ENCODE data around the gene MTMR3. TPM values are rescaled to one million over a fixed set of nuclear protein-coding genes. Genes with fewer than 3 reads are reported as not detected.
"Not testable (repeated sequence)": the region's sequence is repeated elsewhere in the genome, so short reads cannot be mapped to it uniquely, and the experiment has no call there.

The MTMR3 gene
- total RNA-seq, 1 donor from 2014 or later = 51.7 TPM

DNA sequence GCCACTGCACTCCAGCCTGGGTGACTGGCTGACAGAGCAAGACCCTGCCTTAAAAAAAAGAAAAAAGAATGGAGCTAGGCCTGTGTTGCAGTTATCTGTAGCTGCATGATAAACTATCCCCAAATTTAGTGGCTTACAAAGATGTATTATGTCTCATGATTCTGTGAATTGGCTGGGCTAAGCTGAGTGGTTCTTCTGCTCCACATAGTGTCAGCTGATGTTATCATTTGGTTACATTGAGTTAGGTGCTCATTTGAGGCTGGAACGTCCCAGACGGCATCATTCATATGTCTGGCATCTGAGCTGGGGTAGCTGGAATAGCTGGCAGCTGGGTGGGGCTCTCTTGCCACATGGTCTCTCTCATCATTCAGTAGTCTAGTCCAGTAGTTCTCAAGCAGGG is 36.7 kb upstream of the MTMR3 start:
- Mint-ChIP-seq H3K27ac (ENCODE audit: unreplicated experiment) (no peak overlapping the region), H3K27me3 (ENCODE audit: unreplicated experiment) (no peaks in the 10 kb centered on the region), H3K4me1 (ENCODE audit: low read depth, unreplicated experiment) (peaks cover 5% of the 10 kb centered on the region), H3K4me3 (ENCODE audit: unreplicated experiment) (no peak overlapping the region), H3K36me3 (ENCODE audit: unreplicated experiment) (no peaks in the 10 kb centered on the region), H3K9me3 (ENCODE audit: unreplicated experiment) (no peaks in the 10 kb centered on the region)
- TF ChIP-seq, protein P1, sequence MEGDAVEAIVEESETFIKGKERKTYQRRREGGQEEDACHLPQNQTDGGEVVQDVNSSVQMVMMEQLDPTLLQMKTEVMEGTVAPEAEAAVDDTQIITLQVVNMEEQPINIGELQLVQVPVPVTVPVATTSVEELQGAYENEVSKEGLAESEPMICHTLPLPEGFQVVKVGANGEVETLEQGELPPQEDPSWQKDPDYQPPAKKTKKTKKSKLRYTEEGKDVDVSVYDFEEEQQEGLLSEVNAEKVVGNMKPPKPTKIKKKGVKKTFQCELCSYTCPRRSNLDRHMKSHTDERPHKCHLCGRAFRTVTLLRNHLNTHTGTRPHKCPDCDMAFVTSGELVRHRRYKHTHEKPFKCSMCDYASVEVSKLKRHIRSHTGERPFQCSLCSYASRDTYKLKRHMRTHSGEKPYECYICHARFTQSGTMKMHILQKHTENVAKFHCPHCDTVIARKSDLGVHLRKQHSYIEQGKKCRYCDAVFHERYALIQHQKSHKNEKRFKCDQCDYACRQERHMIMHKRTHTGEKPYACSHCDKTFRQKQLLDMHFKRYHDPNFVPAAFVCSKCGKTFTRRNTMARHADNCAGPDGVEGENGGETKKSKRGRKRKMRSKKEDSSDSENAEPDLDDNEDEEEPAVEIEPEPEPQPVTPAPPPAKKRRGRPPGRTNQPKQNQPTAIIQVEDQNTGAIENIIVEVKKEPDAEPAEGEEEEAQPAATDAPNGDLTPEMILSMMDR (IDR thresholded peaks at IDR 0.05; ENCODE audit: partially characterized antibody, unreplicated experiment) = no peak
- DNase-seq = no peak

DNA sequence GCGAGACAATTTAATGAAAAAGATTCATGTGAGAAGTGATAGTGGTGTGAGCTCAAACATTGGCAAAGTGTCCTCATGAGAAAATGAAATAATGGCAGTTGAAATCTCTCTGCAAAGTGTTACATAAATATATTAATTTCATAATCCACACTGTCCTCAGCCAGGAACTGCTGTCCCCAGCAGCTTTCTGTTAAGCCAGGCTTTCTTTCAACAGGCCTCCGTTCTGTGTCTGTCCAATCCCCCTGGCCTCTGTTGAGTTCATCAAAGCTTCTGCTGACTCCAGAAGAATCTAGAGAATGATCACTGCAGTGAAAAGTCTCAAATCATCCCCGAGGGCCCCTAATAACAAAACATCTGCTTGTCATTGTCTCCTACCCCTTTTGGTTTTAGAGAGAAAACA is 34.9 kb upstream of the MTMR3 start:
- H3K27ac Mint-ChIP-seq (ENCODE audit: unreplicated experiment) = no peak overlapping the region
- H3K36me3 Mint-ChIP-seq (ENCODE audit: unreplicated experiment) = no peaks in the 10 kb centered on the region
- no peak for DNase-seq

DNA sequence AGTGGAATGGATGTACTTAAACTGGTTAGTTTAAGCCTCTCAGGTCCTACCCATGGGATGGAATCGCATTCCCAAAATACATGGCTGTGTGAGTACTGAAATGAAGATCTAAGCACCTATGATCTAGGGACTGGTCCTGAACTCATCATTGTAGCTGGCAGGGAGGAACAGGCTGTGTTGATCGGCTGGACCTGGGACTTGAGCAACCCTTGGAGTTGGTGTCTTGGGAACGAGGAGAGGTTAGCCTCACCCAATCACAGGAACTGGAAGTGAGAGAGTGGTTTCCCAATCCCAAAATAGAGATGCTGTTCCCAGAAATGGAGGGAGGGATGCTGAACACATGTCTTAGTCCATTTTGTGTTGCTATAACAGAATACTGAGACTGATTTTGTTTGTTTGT is 28.5 kb upstream of the MTMR3 start:
- peaks cover 2% of the 10 kb centered on the region for H3K9me3 Mint-ChIP-seq (ENCODE audit: unreplicated experiment)
- no peaks in the 10 kb centered on the region for H3K36me3 Mint-ChIP-seq (ENCODE audit: unreplicated experiment)
- H3K27ac Mint-ChIP-seq (ENCODE audit: unreplicated experiment) = no peak overlapping the region
- peaks cover 3% of the 10 kb centered on the region for H3K4me1 Mint-ChIP-seq (ENCODE audit: low read depth, unreplicated experiment)
- no peak for DNase-seq
- TF ChIP-seq, protein P1 (IDR thresholded peaks at IDR 0.05; ENCODE audit: partially characterized antibody, unreplicated experiment) = no peak
- no peak overlapping the region for H3K4me3 Mint-ChIP-seq (ENCODE audit: unreplicated experiment)
- H3K27me3 Mint-ChIP-seq (ENCODE audit: unreplicated experiment) = no peaks in the 10 kb centered on the region

More for the DNA sequence above, 34.9 kb upstream of the MTMR3 start:
- TF ChIP-seq, protein P1 (IDR thresholded peaks at IDR 0.05; ENCODE audit: partially characterized antibody, unreplicated experiment) = no peak
- Mint-ChIP-seq H3K4me1 (ENCODE audit: low read depth, unreplicated experiment) (peaks cover 5% of the 10 kb centered on the region), H3K4me3 (ENCODE audit: unreplicated experiment) (no peak overlapping the region), H3K27me3 (ENCODE audit: unreplicated experiment) (no peaks in the 10 kb centered on the region), H3K9me3 (ENCODE audit: unreplicated experiment) (no peaks in the 10 kb centered on the region)

DNA sequence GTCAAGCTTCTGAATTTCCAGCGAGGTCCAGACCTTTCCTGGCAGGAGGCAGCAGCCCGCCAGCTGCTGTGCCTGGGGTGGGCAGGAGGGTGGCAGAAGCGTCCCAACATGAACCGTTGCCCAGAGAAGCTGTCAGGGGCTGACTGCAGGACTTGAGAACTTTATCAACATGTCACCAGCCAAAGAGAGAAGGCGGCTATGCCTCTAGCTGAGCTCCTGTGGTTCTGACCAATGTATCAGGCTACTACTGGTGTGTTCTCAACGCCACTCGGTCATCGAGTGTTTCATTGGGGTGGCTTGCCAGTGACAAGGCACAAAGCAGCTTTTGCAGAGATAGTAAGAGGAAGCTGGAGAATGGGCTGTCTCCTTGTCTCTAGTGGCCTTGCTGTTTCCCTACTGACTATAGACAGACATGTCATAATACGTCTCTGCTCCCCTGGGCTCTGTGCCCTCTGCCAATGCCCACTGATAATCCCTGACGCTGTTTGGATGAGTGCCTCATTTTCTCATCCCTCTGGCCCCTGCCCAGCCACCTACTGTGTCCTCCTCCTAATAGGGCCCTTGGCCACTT is 27.3 kb upstream of the MTMR3 start:
- Mint-ChIP-seq H3K27ac (ENCODE audit: unreplicated experiment) (no peak overlapping the region), H3K27me3 (ENCODE audit: unreplicated experiment) (no peaks in the 10 kb centered on the region), H3K36me3 (ENCODE audit: unreplicated experiment) (no peaks in the 10 kb centered on the region), H3K9me3 (ENCODE audit: unreplicated experiment) (peaks cover 2% of the 10 kb centered on the region), H3K4me3 (ENCODE audit: unreplicated experiment) (no peak overlapping the region), H3K4me1 (ENCODE audit: low read depth, unreplicated experiment) (no peaks in the 10 kb centered on the region)
- DNase-seq = no peak
- TF ChIP-seq, protein P1 (IDR thresholded peaks at IDR 0.05; ENCODE audit: partially characterized antibody, unreplicated experiment) = no peak

DNA sequence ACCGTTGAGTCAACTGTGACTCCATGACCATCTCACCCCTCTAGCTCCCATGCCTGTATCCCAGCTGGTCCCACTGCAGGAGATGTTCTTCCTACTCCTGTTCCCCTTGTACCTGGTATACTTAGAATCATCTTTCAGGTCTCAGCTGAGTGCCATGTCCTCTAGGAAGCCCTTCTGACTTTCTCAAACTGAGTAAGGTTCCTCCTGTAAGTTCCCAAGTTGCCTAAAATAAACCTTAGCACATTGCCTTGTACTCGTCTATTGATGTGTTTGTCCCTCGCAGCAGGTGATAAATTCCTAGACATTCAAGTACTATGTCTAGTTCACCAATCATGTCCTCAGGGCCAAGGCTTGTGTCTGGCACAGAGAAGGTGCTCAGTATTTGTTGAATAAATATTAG is 26.5 kb upstream of the MTMR3 start:
- Mint-ChIP-seq H3K4me3 (ENCODE audit: unreplicated experiment) (no peak overlapping the region), H3K36me3 (ENCODE audit: unreplicated experiment) (no peaks in the 10 kb centered on the region), H3K27ac (ENCODE audit: unreplicated experiment) (no peak overlapping the region), H3K27me3 (ENCODE audit: unreplicated experiment) (no peaks in the 10 kb centered on the region), H3K9me3 (ENCODE audit: unreplicated experiment) (peaks cover 2% of the 10 kb centered on the region), H3K4me1 (ENCODE audit: low read depth, unreplicated experiment) (no peaks in the 10 kb centered on the region)
- TF ChIP-seq, protein P1 (IDR thresholded peaks at IDR 0.05; ENCODE audit: partially characterized antibody, unreplicated experiment) = no peak
- no peak for DNase-seq

DNA sequence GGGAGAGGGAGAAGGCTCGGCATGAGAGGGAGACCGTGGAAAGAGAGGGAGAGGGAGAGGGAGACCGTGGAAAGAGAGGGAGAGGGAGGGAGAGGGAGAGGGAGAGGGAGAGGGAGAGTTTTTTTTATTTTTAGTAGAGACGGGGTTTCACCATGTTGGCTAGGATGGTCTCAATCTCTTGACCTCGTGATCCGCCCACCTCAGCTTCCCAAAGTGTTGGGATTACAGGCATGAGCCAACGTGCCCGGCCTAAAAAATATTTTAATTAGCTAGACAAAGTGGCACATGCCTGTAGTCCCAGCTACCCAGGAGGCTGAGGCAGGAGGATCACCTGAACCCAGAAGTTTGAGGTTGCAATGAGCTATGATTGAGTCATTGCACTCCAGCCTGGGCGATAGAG is 23.9 kb upstream of the MTMR3 start:
- H3K4me1 Mint-ChIP-seq (ENCODE audit: low read depth, unreplicated experiment); H3K4me3 Mint-ChIP-seq (ENCODE audit: unreplicated experiment); H3K27me3 Mint-ChIP-seq (ENCODE audit: unreplicated experiment); H3K36me3 Mint-ChIP-seq (ENCODE audit: unreplicated experiment); H3K27ac Mint-ChIP-seq (ENCODE audit: unreplicated experiment); H3K9me3 Mint-ChIP-seq (ENCODE audit: unreplicated experiment); DNase-seq: not testable (repeated sequence)
